Spinal cord (tissue), 10 donors: ENCODE data around the gene CAMK1D. TPM values are rescaled to one million over a fixed set of nuclear protein-coding genes. Genes with fewer than 3 reads are reported as not detected.

Source experiments
- DNase-seq, 6 donors: peaks; one replicate each; pipeline versions ENCODE4 v3.0.0 to v3.0.0-alpha.2; 2013 to 2015; ENCODE audit warnings: low spot score in 6 of 6, low read depth in 4 of 6
- H3K27ac ChIP-seq: one replicate; pipeline ENCODE4 v1.5.1; 2013; ENCODE audit warnings: low read depth, low read length, control low read depth
- H3K27me3 ChIP-seq: one replicate; pipeline ENCODE4 v1.6.1; 2013; ENCODE audit warnings: low read length; ENCODE audit not compliant: control insufficient read depth, insufficient read depth
- H3K36me3 ChIP-seq: one replicate; pipeline ENCODE4 v1.6.1; 2013; ENCODE audit warnings: low read length; ENCODE audit not compliant: control insufficient read depth, insufficient read depth
- H3K4me1 ChIP-seq: one replicate; pipeline ENCODE4 v1.6.1; 2013; ENCODE audit warnings: low read length; ENCODE audit not compliant: control insufficient read depth, insufficient read depth
- H3K4me3 ChIP-seq: one replicate; pipeline ENCODE4 v1.5.1; 2013; ENCODE audit warnings: low read depth, low read length, control low read depth
- H3K9me3 ChIP-seq: one replicate; pipeline ENCODE4 v1.6.1; 2013; ENCODE audit warnings: low read length; ENCODE audit not compliant: control insufficient read depth, insufficient read depth
- WGBS: methylation state at CpG from one replicate; pipeline ENCODE4 v1.1.5; 2013; ENCODE audit warnings: missing lambda C conversion rate; ENCODE audit not compliant: insufficient coverage; 5-methylcytosine and 5-hydroxymethylcytosine counted together
- polyA plus RNA-seq, 2 donors: library from polyadenylated mRNA; unstranded; fragments of 120-200 nt; gene quantifications; one replicate each; pipeline ENCODE4 v1.2.1, GENCODE V29; 2013; ENCODE audit not compliant: insufficient read length in 2 of 2
- total RNA-seq, 2 donors: library from RNA; depleted of rRNA in 1 of 2; stranded (reverse); fragments of 120-200 nt in 1 of 2; fragments of >200 nt in 1 of 2; gene quantifications; one replicate each; pipeline versions ENCODE4 v1.2.3 to v1.2.4, GENCODE V29; 2013 to 2014
- donor health status: healthy.

CAMK1D gene
- total and polyA plus RNA-seq, 4 donors, result 25.2 to 39.0 (median 33.9) TPM

- Histone ChIP-seq H3K4me1 (peaks cover 15% of the 10 kb centered on the region), H3K27ac (no peak overlapping the region), H3K36me3 (no peaks in the 10 kb centered on the region), H3K4me3 (no peak overlapping the region), H3K27me3 (no peaks in the 10 kb centered on the region), H3K9me3 (no peaks in the 10 kb centered on the region)
- DNase-seq, result no peak
- WGBS, result no CpG with 5 or more reads among the region's 4 CpGs
Observed at GRCh38 chr10:12743941-12744340, 394.6 kb downstream of the CAMK1D start.

- WGBS, result 21% methylated on average over 4 of the region's 4 CpGs
- no peaks in the 10 kb centered on the region for H3K27me3 ChIP-seq
- no peak overlapping the region for H3K27ac ChIP-seq
- H3K4me1 ChIP-seq, result peaks cover 7% of the 10 kb centered on the region
- no peaks in the 10 kb centered on the region for H3K36me3 ChIP-seq
- H3K9me3 ChIP-seq, result no peaks in the 10 kb centered on the region
- H3K4me3 ChIP-seq, result no peak overlapping the region
- no peak for DNase-seq
Observed at GRCh38 chr10:12748186-12748585, 398.8 kb downstream of the CAMK1D start.

- peaks cover 7% of the 10 kb centered on the region for H3K4me1 ChIP-seq
- H3K4me3 ChIP-seq, result no peak overlapping the region
- H3K36me3 ChIP-seq, result no peaks in the 10 kb centered on the region
- no peaks in the 10 kb centered on the region for H3K9me3 ChIP-seq
- DNase-seq, result no peak
- H3K27me3 ChIP-seq, result no peaks in the 10 kb centered on the region
- 82% methylated on average over 10 of the region's 14 CpGs for WGBS
- no peak overlapping the region for H3K27ac ChIP-seq
Observed at GRCh38 chr10:12749760-12750478, 400.6 kb downstream of the CAMK1D start.

- H3K27ac ChIP-seq, result no peak overlapping the region
- H3K4me3 ChIP-seq, result no peak overlapping the region
- no peaks in the 10 kb centered on the region for H3K36me3 ChIP-seq
- no peaks in the 10 kb centered on the region for H3K9me3 ChIP-seq
- WGBS, result 100% methylated on average over 4 of the region's 11 CpGs
- DNase-seq, result no peak
- peaks cover 7% of the 10 kb centered on the region for H3K4me1 ChIP-seq
- no peaks in the 10 kb centered on the region for H3K27me3 ChIP-seq
Observed at GRCh38 chr10:12750526-12751201, 401.3 kb downstream of the CAMK1D start.

- H3K36me3 ChIP-seq, result no peaks in the 10 kb centered on the region
- no peak for DNase-seq
- H3K27ac ChIP-seq, result no peak overlapping the region
- no peaks in the 10 kb centered on the region for H3K9me3 ChIP-seq
- peaks cover 4% of the 10 kb centered on the region for H3K4me1 ChIP-seq
- 98% methylated on average over 4 of the region's 5 CpGs for WGBS
- no peak overlapping the region for H3K4me3 ChIP-seq
- H3K27me3 ChIP-seq, result no peaks in the 10 kb centered on the region
Observed at GRCh38 chr10:12755075-12755474, 405.7 kb downstream of the CAMK1D start.

GRCh38 chr10:12757351-12757750, 408.0 kb downstream of the CAMK1D start:
- no peaks in the 10 kb centered on the region for H3K27me3 ChIP-seq
- 67% methylated on average over 1 of the region's 2 CpGs for WGBS
- peaks cover 4% of the 10 kb centered on the region for H3K4me1 ChIP-seq
- H3K9me3 ChIP-seq, result no peaks in the 10 kb centered on the region
- no peak overlapping the region for H3K27ac ChIP-seq
- no peak overlapping the region for H3K4me3 ChIP-seq
- peak in 1 of 6 donors; percentile 19 for DNase-seq
- peaks cover 5% of the 10 kb centered on the region for H3K36me3 ChIP-seq

GRCh38 chr10:12758271-12758670, 408.9 kb downstream of the CAMK1D start:
- Histone ChIP-seq H3K9me3 (no peaks in the 10 kb centered on the region), H3K4me1 (peaks cover 4% of the 10 kb centered on the region), H3K36me3 (peaks cover 5% of the 10 kb centered on the region), H3K4me3 (no peak overlapping the region), H3K27ac (no peak overlapping the region), H3K27me3 (no peaks in the 10 kb centered on the region)
- WGBS, result no CpG with 5 or more reads among the region's 2 CpGs
- DNase-seq, result peak in 1 of 6 donors; percentile 80

- Histone ChIP-seq H3K4me1 (peaks cover 21% of the 10 kb centered on the region), H3K4me3 (no peak overlapping the region), H3K9me3 (no peaks in the 10 kb centered on the region), H3K36me3 (peaks cover 4% of the 10 kb centered on the region), H3K27me3 (no peaks in the 10 kb centered on the region), H3K27ac (no peak overlapping the region)
- no CpG with 5 or more reads among the region's 5 CpGs for WGBS
- peak in 1 of 6 donors; percentile 54 for DNase-seq
Observed at GRCh38 chr10:12766223-12766622, 416.9 kb downstream of the CAMK1D start.

- WGBS, result 49% methylated on average over 12 of the region's 16 CpGs
- Histone ChIP-seq H3K4me3 (no peak overlapping the region), H3K27ac (peak overlapping the region; percentile 67), H3K36me3 (peaks cover 3% of the 10 kb centered on the region), H3K27me3 (no peaks in the 10 kb centered on the region), H3K4me1 (peaks cover 21% of the 10 kb centered on the region), H3K9me3 (no peaks in the 10 kb centered on the region)
- peak in 2 of 6 donors; percentile 32 to 84 for DNase-seq
Observed at GRCh38 chr10:12768156-12769100, 419.1 kb downstream of the CAMK1D start.
